Left kidney (tissue), 2 donors: Measurements from ENCODE around the gene SIX5. TPM values are rescaled to one million over a fixed set of nuclear protein-coding genes. Genes with fewer than 3 reads are reported as not detected.

Source experiments
- DNase-seq: peaks from one replicate; pipeline ENCODE4 v3.0.0-alpha.2; 2013
- polyA plus RNA-seq: library from polyadenylated mRNA; unstranded; fragments of 120-200 nt; gene quantifications from one replicate; pipeline ENCODE4 v1.2.1, GENCODE V29; 2013; ENCODE audit not compliant: insufficient read length

SIX5 gene
- polyA plus RNA-seq, 1 donor: 12.2 TPM

DNA sequence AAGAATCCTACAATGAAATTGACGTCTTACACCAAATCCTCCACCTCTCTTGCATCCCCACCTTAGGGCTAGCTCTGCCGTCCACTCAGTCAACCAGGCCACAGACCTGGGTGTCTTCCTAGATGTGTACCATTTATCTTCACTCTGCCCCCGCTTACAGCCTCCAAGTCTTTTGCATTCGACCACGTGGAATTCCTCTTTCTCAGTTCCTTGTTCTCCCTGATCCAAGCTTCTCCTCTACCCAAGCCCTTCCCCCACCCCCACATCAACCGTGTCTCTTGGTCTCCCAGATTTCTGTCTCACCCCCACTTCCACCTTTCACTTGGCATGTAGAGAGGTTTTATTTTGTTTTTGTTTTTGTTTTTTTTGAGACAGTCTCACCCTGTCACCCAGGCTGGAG lies 24.8 kb upstream of the SIX5 start:
- DNase-seq: no peak

DNA sequence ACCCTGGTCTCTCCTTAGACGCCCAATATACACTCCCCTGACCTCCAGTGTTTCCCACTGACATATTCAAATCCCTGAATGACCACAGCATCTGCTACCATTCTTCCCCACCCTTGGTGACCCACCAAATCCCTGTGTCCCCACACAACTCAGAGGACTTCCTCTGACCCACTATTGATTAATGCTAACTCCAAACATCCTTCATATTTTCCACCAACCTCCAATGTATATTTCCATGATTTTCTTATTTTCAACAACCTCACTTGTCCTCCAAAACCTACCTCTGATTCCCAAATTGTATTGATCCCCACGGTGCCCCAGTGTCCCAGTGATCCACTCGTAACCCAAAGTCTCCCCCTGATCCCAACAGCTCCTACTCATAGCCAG lies 24.1 kb upstream of the SIX5 start:
- no peak for DNase-seq

DNA sequence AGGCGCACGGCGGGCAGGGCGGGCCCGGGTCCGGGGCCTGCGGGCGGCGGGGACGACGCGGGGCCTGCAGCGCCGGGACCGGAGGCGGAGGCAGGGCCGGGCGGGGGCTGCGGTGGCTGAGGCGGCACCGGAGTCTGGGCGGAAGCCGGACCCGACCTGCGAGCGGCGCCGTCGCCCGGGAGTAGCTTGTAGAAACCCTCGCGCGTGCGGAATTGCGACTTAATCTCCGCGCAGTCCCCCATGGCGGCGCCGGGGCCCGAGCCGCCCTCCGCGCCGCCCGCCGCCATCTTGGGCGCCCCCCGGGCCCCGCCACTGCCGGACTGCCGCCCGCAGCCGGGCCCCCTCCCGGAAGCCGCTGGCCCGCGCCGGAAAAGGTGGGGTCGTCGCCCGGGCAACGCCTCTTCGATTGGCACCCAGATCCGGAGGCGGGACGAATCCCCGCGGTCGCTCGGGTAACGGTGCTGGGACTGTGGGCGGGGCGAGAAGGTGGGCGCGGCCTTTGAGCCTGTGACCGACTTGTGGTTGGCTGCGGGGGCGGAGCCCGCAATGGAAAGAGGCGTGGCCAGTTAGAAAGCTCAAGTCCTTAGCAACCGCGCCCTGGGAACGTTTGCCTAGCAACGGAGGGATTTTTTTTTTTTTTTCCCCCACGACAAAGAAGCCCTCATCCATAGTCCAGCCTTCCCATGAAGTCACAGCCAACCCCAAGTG lies 23.6 kb upstream of the SIX5 start, which contains the start of gene DMWD:
Gene DMWD (minus strand): TSS at position 376 of the 708 bp plus-strand sequence. CDS start 89 bp downstream, at position 287.
- peak; percentile 99 for DNase-seq

DNA sequence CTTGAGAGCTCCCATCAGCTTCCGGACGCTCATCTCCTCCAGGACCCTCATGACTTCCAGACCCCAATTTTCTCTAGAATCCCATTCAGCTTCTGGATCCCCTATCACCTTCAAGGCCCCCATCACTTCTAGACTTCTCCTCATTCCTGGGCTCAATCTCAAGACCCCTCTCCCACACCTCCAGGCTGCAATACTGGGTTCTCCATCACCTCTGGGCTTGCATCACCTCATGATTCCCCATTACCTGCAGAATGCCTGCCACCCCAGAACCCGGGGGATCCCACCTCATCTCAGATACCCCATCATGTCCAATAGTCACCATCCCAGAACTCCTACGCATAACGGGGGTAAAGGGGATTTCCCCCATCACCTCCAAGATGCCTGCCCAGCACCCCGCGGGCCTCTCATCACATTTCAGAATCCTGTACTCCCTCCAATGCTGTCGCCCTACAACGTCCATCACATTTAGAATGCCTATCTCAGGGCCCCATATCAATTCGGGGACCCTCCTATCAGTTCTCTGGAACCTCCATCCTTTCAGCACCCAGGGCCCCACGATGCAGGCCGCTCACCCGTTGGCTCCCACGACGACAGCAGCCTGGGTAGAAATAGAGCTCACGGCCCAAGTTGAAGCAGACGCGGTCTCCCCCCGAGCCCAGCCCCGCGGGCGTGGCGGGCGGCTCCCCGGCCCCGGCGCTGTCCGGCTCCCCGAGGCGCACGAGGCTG lies 22.9 kb upstream of the SIX5 start:
- DNase-seq: no peak

DNA sequence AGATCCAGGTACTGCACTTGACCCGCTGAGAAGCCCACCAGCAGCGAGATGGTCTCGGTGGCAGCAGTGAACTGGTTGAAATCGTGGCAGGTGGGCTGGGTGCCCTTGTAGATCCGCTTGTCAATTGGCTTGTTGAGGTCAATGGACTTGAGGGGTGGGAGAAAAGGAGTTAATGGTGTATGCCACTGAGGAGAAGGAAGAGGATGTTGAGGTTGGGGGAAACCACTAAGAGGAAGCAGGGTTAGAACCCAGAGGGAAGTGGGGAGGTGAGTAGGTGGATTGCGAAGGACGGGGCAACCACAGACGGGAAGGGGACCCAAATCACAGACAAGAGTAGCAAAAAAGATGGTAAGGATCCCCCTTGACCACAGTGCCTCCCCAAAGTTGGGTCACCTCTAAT lies 21.9 kb upstream of the SIX5 start:
- DNase-seq: no peak

DNA sequence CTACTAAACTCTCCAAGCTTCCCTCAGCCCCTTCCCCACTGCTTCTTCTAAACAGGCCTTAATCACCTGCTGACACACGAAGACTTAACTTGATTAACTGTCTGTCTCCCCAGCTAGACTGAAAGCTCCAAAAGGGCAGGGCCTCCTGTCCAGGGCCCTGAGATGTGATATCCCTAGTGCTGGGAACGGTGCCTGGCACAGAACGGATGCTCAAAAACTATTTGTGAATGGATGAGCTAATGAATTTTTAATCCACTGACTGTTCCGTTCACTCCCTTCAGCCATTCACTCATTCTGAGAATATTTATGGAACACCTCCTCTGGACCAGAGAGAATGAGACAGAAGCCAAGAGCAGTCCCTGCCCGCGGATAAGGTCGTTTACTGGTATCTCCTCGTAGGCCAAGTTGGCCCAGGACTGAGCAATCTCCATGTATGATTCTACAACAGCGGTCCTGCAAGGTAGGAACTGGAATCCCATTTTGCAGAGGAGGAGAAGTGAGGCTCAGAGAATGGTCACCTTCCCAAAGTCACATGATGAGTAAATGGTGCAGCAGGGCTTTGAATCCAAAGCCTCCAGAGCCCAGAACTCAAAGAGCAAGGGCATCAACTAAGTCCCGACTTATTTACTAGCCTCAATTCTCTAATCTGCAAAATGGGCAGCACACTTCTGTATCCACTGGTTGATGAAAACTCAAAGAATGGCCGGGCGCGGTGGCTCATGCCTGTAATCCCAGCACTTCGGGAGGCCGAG lies 20.2 kb upstream of the SIX5 start:
- DNase-seq: no peak

DNA sequence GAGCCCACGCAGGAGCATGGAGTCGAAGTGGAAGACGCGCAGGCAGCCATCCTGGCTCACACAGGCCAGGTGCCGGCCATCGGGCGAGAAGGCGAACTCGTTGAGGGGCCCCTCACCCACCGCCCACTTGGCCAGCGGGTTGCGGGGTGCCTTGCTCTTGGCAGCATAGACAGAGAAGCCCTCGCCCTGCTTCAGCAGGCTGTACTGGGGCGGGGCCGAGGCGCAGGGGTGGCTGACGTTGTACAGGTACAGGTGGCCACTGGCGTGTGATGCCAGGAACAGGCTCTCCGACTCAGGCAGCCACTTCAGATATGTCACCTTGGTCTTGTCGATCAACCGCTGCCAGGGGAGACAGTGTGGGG lies 17.5 kb upstream of the SIX5 start:
- no peak for DNase-seq

DNA sequence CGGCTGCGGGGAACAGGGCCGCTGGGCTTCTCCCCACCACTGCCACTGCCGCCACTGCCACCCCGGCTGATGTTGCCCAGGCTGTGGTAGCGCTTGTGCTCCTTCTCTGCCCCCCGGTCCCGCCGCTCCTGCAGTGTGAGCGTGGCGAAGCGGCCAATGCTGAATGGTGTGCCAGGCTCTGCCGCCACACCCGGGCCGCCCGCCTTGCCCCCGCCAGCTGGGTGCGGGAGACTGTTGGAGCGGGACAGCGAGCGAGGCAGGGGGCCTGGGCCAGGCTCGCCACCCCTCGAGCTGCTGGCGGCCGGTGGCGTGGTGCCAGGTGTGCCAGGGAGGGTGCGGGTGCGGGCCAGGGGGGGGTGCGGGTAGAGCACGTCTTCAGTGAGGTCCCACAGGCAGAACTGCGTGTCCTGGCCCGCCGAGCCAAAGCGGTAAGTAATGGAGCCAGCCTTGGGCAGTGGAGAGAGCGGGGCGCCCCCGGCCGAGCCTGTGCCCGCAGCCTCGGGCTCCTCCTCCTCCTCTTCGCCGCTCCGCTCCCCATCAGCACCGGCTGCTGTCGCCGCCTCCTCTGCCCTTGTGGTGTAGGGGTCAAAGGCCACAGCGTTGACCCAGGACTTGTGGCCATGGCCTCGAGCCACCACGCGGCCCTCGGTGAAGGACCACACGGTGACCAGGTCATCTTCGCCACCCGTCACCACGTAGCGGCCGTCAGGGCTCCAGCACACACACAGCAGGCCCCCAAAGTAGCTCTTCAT lies 16.9 kb upstream of the SIX5 start:
- no peak for DNase-seq

DNA sequence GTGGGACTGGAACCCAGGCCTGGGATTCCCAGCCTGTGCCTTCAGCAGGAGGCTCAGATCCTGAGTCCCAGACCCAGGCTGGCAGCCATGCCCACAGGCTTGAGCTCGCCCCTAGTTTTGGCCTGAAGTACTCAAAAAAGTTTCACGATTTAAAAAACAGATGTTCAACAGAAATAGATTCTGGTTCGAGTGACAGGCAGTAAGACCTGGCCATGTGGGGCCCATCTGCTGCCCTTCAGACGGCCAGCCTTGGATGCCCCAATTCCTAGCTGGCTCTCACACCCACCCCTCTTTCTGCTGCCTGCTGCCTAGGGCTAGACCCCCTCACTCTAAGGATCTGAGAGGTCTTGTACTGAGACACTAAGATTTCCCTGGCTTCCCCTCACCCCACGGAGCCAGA lies 16.0 kb upstream of the SIX5 start:
- no peak for DNase-seq

DNA sequence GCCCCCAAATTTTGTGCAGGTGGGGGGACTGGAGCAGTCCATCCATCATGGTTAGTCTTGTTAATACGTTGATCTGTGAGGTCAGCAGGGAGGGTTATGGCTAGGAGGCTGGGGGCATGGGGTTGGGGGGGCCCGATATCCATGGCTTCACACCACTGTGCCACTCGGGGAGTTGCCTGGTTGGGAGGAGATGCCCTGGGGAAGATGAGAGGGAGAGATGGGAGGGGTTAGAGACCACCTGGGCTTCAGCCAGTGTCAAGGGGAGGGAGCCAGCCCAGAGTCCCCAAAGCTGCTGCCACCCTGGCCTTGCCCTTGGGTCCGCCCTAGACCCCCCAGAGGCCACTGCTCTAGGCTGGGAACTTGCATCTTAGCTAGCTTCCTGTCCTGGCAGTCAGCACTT lies 15.0 kb upstream of the SIX5 start:
- no peak for DNase-seq

DNA sequence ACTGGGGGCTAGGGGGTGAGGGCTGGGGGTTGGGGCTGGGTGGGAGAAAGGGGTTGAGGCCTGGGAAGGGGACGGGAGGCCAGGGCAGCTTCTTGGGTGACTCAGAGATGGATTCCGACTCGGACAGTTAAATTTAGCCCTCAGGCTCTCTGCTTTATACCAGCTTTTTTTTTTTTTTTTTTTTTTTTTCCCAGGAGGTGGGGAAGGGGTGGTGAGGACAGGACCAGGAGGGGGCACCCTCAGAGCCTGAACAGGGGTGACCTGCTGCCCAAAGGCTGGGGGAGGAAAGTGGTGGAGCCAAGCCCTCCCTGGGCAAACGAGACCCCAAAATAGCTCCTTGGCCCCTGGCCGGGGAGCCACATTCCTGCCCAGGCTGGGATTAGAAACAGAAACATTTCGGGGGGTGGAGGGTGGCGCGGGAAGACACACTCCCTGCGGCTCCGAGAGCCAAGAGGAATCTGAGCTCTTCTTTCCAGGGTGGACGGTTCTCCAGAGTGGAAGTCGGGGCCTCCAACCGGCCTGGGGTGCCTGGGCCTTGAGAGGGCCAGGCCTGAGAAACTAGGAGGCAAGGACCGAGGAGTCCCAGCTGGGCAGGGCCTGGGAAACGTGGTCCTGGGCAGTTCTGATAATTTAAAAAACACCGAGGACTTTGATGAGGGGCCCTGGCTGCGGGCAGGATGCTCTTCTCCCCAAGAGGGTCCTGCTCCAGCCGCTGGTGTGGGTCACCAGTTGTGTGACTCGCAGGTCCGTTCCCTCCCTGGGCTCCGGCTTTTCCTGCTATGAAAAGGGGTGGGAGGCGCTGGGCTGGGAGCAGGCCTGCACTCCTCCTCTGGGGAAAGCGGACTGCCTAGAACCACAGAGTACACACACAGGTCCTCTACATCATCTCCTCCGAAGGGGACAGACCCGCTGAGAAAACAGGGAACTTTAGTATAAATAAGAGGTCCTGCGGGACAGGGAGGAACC lies 14.1 kb upstream of the SIX5 start:
- no peak for DNase-seq

DNA sequence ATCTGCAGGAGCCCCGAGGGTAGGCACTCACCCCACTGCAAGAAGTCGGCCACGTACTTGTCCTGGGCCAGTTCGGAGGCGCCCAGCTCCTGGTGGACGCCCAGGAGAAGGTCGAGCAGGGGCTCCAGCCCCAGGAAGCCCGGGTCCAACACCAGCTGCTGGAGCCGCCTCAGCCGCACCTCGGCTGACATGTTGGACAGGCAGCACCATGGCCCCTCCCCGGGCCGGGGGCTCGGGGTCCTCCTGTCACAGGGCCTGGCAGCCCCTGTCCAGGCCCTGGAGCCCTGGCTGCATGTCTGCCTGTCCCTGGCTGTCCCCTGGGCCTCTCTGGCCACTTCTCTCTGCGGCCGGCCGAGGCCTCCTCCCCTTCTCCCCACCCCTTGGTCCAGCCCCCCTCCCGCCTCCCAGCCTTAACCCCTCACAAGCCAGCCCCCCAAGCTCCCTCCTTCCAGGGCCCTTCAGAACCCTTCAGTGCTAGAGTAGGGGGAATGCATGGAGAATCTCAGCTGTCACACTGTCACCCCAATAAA lies 13.2 kb upstream of the SIX5 start, which contains the start of gene DMPK:
Gene DMPK (minus strand): TSS at position 329 of the 530 bp plus-strand sequence. CDS start 138 bp downstream, at position 191.
- DNase-seq: no peak

DNA sequence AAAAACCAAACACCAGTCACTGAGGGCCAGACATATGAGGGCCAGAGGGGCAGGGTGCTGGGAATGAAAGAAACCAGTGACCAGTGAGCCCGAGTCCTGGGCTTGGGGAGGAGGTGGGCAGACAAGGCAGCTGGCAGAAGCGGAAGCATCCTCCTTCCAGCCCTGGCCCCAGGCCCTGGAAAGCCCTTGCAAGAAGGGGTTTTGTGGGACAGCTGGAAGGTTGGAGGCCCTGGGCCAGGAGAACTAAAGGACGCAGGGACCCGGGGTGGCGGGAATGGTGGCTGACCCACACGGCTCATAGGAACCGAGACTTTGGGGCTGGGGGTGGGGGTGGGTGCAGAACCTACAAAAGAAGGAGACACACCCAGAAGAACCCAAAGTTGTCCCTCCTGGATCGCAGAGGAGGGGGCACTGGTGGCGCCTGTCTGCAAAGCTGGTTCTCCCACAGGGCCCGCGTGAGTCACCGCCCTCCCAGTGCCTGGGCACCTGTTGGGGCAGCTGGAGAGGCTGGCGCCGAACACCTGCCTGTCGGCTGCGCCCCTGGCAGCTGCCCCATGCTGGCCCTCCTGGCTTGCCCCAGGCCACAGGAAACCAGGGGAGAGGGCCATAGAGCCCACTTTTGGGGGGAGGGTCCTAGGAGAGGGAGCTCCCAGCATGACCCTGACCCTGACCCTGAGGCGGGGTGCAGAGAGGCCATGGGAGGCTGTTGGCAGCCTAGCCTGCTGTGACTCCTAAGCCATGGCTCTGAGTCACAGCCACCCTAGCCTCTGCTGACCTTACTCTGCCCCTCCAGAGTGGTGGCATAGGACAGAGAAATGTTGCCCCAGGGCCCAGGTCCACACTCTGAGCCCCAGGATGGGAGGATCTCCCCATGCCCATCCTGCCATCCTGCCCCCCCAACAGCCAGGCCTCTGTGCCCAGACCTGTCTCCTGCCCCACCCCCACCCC lies 12.4 kb upstream of the SIX5 start:
- DNase-seq: no peak

DNA sequence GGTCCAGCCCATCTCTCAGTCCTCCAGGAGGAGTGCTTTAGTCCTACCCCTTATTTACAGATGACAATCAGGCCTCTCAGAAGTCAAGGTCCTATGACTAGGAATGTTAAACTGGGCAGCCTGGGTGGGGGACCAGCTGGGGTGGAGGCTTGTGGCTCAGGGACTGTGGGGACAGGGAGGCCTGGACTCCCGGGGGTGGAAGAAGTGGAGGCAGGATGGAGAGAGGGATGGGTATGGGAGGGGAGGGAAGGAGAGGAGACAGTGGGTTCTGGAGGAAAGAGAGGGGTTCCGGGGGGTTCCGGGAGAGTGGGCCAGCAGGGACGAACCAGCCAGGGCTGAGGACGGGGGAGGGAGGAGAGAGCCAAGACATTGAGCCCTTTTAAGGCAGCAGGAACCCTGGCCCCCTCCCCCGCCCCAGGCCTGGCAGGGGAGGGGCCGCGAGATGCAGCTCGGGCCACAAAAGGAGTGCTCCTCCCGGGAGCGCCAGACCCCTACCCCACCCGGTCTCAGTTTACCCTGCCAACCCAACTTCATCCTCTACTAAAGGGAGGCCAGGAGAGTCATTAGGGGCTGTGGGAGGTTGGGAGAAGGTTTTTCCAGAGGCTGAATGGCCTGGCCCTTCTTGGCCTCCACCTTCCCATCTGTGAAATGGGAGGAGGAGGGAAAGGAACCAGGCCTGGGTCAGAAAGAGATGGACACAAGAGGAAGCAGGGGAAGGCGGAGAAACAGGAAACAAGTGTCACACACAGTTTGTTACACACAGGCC lies 11.6 kb upstream of the SIX5 start:
- DNase-seq: no peak

DNA sequence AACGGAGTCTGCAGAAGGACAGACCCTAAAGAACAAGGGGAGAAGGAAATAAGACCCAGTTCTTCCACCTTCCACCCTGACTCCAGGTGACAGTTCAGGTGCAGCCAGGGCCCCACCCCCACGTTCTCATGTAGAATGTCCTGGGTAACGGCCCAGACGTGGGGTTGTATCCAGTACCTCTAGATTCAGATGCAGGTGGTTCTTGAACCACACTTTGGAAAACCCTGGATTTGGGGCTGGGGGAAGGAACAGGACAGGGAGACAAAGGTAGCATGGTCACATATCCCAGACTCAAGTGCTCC lies 11.0 kb upstream of the SIX5 start:
- no peak for DNase-seq

DNA sequence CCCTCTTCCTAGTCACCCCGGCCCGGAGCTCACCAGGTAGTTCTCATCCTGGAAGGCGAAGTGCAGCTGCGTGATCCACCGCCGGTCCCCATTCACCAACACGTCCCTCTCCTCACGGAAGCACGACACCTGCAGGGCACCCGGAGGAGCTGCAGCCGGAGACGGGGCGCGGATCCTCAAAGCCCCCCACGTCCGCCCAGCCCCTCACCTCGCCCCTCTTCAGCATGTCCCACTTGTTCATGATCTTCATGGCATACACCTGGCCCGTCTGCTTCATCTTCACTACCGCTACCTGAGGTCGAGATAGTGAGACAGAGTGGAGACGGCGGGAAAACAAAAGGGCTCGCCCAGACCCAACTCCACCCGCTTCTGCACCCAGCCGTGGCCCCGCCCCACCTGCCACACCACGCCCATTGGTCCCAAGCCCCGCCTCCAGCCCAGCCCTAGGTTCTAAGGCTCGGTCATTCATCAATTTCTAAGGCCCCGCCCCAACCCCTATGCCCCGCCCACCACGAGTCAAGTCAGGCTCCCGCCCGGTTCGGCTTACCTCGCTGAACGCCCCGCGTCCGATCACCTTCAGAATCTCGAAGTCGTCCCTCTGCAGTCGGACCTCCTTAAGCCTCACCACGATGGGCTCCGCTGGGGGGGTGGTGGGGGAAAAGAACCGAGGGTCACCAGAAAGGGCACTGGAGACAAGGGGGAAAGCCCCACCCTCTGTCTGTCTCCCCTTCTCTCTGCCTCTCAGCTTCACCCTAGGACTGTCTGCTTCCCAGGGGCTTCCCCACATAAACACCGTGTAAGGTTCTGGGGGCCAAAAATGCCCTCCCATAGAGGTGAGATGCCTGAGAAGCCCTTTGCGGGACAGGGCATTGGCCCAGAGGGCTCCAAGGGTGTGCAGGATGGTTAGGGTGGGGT lies 10.4 kb upstream of the SIX5 start:
- DNase-seq: peak; percentile 78

DNA sequence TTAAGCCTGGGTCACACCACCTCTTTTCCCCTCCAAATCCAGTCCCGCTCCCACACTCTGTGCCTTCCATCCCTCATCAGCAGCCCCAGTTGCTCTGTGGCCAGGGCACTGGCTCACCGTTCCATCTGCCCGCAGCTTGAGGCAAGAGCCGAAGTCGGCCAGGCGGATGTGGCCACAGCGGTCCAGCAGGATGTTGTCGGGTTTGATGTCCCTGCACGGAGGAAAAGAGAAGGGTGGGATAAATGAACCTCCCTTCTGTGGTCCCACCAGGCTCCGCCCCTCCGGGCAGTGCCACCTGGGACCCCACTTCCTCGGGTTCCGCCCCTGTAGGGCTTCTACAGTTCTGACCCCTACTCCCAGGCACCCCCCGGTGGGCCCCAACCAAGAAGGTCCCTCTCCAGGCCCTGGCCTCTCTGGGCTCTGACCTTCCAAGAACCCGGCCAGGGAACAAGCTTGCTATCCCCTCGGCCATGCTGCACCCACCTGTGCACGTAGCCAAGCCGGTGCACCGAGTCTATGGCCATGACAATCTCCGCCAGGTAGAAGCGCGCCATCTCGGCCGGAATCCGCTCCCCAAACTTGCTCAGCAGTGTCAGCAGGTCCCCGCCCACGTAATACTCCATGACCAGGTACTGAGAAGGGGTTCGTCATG lies 9.1 kb upstream of the SIX5 start:
- DNase-seq: no peak
